Right lobe of liver (tissue), 6 donors: ENCODE results near the gene GCSAM. TPM values are rescaled to one million over a fixed set of nuclear protein-coding genes. Genes with fewer than 3 reads are reported as not detected.
A peak's percentile ranks its signal among the peaks of the same experiment; 100 is the strongest.

Experiments
- ATAC-seq, 4 donors: fragments of 200-7000 bp; cut with Tn5 transposase; one replicate each; pipeline ENCODE4 v1.9.1; 2020; ENCODE audit warnings: mild to moderate bottlenecking in 4 of 4, moderate library complexity in 4 of 4
- DNase-seq, 3 donors: peaks; one replicate each; pipeline ENCODE4 v3.0.0-alpha.2; 2020
- H3K27ac ChIP-seq, 3 donors: fragments of 200-600 bp; one replicate each; pipeline ENCODE4 v1.8.0; 2022
- H3K27me3 ChIP-seq, 2 donors: fragments of 200-600 bp; one replicate each; pipeline ENCODE4 v1.8.0; 2022
- H3K36me3 ChIP-seq, 4 donors: fragments of 200-600 bp; sonication (generic) in 1 of 4; one replicate each; pipeline versions ENCODE4 v1.5.1 to v1.8.0; 2017 to 2022; ENCODE audit warnings: control low read depth in 1 of 4
- H3K4me1 ChIP-seq, 4 donors: fragments of 200-600 bp; sonication (generic) in 1 of 4; one replicate each; pipeline versions ENCODE4 v1.5.1 to v1.8.0; 2017 to 2022; ENCODE audit warnings: control low read depth in 1 of 4
- H3K4me3 ChIP-seq, 3 donors: fragments of 200-600 bp; one replicate each; pipeline ENCODE4 v1.8.0; 2022
- H3K9me3 ChIP-seq, 4 donors: fragments of 200-600 bp; sonication (generic) in 1 of 4; one replicate each; pipeline versions ENCODE4 v1.5.1 to v1.8.0; 2017 to 2022; ENCODE audit warnings: control low read depth in 1 of 4
- POLR2A ChIP-seq: fragments of 450-650 bp; IDR thresholded peaks from one replicate; pipeline ENCODE4 v1.6.1; 2017; ENCODE audit warnings: antibody characterized with exemption, mild to moderate bottlenecking
- WGBS: methylation state at CpG from one replicate; pipeline ENCODE4 v1.1.6; 2018; ENCODE audit warnings: low coverage, low lambda C conversion rate; ENCODE audit not compliant: insufficient coverage; ENCODE audit errors: missing lambda C conversion rate; 5-methylcytosine and 5-hydroxymethylcytosine counted together
- intact Hi-C, 2 donors: fragments of 100-400 bp; cut with DNase I; formaldehyde crosslinking; loops; one replicate each; pipeline versions ENCODE4 v1.11.2 to v1.14.1; 2022
- total RNA-seq, 6 experiments: library from RNA; depleted of rRNA in 2 of 6; stranded (reverse); fragments of >200 nt in 2 of 6; fragmentation: NEBNext Ultra II Directional in 3 of 6; extraction: Animal tissue kit (Norgen Biotek cat#: 25700) in 3 of 6; gene quantifications; one replicate each; pipeline versions ENCODE4 v1.1.0 to v1.2.4, GENCODE V29; 2016 to 2023
- TF ChIP-seq, protein P1 (sequence below), 4 donors: fragments of 200-600 bp in 3 of 4; fragments of 450-650 bp in 1 of 4; IDR thresholded peaks; one replicate each; pipeline versions ENCODE4 v1.5.1 to v1.8.0; 2016 to 2022; ENCODE audit warnings: antibody characterized with exemption in 4 of 4, mild to moderate bottlenecking in 2 of 4
- donor health status: DM: no; HTN: yes; CAD: no.
- donor health status: DM: no; HTN: no; CAD: no.
- donor health status: DM: no; HTN: no; CAD: no.
- donor health status: DM: no; HTN: yes; CAD: no.
- donor health status: DM: no; HTN: yes; CAD: no.

The GCSAM gene
- total RNA-seq, 6 experiments from 2014 or later = 0.12 to 0.18 TPM; not detected in 4

DNA sequence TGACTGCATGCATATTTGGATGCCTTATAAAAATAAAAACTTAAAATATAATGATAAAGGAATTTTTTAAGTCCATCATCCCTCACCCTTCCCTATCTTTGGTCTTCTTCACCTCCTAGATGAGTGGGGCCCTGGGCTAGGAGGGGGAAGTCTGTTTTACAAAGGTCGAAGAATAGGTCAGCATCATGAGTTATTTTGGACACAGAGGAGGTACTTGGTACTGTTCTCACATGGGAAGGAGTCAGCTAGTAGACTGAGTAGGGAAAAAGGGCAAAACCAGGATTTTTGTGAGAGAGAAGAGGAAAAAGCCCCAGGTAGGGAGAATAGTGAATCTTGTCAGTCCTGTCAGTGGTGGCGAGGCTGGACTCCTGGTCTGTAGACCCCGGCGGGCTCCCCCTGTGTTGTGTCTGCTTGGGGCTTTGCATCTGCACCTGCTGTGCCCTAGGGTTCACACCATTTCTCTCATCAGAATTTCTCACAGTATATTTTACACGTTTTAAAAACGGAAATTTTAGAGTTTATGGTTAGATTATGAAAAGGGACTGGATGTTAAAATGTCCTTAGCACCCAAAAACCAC, 17.2 kb downstream of the GCSAM start:
- no peak for DNase-seq
- intact Hi-C loops = no loop called here
- 49% methylated on average over 6 of the region's 6 CpGs for WGBS
- no peaks in the 10 kb centered on the region for H3K27me3 ChIP-seq
- no peaks in the 10 kb centered on the region for H3K36me3 ChIP-seq
- H3K4me3 ChIP-seq = no peak overlapping the region
- TF ChIP-seq, protein P1, sequence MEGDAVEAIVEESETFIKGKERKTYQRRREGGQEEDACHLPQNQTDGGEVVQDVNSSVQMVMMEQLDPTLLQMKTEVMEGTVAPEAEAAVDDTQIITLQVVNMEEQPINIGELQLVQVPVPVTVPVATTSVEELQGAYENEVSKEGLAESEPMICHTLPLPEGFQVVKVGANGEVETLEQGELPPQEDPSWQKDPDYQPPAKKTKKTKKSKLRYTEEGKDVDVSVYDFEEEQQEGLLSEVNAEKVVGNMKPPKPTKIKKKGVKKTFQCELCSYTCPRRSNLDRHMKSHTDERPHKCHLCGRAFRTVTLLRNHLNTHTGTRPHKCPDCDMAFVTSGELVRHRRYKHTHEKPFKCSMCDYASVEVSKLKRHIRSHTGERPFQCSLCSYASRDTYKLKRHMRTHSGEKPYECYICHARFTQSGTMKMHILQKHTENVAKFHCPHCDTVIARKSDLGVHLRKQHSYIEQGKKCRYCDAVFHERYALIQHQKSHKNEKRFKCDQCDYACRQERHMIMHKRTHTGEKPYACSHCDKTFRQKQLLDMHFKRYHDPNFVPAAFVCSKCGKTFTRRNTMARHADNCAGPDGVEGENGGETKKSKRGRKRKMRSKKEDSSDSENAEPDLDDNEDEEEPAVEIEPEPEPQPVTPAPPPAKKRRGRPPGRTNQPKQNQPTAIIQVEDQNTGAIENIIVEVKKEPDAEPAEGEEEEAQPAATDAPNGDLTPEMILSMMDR (IDR thresholded peaks at IDR 0.05) = no peak
- TF ChIP-seq POLR2A = no peak
- ATAC-seq = no peak
- H3K9me3 ChIP-seq = peaks cover 0 to 4% (median 0%) of the 10 kb centered on the region in 4 donors
- peaks cover 0 to 5% (median 0%) of the 10 kb centered on the region in 4 donors for H3K4me1 ChIP-seq
- no peak overlapping the region for H3K27ac ChIP-seq

DNA sequence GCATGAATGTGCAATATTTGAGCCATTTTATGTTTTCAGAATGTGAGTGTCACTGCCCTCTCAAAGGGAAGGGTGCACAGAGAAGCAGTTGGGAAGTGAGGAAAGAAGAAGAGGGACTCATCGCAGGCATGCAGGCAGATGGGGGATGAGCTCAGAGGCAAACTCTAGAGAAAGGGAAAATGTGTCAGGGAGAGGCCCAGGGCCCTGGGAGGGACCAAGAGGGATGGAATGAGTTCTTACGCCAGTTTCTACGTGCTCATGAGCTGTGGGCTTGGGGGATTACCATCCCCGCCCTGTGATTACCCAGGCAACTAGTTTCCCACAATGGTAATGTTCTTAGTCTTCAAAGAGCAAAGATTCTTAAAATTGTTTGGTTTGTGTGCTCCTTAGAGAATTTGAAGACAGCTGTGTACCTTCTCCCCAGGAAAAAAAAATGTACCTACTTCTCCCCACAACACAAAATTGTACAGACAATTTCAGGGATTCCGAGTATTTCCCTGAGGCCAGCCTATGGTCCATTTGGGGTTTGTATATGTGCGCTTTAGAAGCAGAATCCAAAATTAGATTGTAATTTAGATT, 17.8 kb downstream of the GCSAM start:
- Histone ChIP-seq H3K27ac (no peak overlapping the region), H3K4me1 (peaks cover 0 to 5% (median 0%) of the 10 kb centered on the region in 4 donors), H3K9me3 (peaks cover 0 to 4% (median 0%) of the 10 kb centered on the region in 4 donors), H3K27me3 (no peaks in the 10 kb centered on the region), H3K4me3 (no peak overlapping the region), H3K36me3 (no peaks in the 10 kb centered on the region)
- no peak for DNase-seq
- no peak for ATAC-seq
- TF ChIP-seq, protein P1 (IDR thresholded peaks at IDR 0.05) = no peak
- TF ChIP-seq POLR2A = no peak
- 85% methylated on average over 6 of the region's 6 CpGs for WGBS
- intact Hi-C loops = no loop called here

DNA sequence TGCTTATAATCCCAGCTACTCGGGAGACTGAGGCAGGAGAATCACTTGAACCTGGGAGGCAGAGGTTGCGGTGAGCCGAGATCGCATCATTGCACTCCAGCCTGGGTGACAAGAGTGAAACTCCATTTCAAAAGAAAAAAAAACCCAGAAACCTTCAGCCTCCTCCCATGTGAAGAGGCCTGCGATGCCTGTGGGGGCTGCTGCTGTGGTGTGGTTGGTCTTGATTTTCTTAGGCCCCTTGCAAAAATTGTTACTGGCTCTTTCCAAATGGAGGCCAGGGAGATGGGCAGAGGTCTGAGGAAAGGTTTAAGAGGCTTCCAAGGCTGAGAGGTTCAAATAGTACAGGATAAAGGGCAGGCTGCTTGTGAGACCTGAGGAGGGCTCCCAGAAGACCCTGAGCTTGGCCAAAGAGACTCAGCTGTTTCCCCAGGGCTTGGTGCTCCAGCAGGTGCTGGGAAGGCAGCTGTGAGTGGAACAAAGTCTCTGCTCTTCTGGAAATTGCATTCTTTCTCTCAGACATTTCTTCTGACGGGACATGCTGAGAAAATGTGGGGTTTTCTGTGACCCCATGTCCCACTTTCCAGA, 18.4 kb downstream of the GCSAM start:
- H3K36me3 ChIP-seq = no peaks in the 10 kb centered on the region
- H3K27me3 ChIP-seq = no peaks in the 10 kb centered on the region
- ATAC-seq (no peak), DNase-seq (no peak)
- 78% methylated on average over 1 of the region's 6 CpGs for WGBS
- intact Hi-C loops = no loop called here
- peaks cover 0 to 5% (median 0%) of the 10 kb centered on the region in 4 donors for H3K4me1 ChIP-seq
- H3K9me3 ChIP-seq = peaks cover 0 to 4% (median 0%) of the 10 kb centered on the region in 4 donors
- H3K4me3 ChIP-seq = no peak overlapping the region
- TF ChIP-seq, protein P1 (IDR thresholded peaks at IDR 0.05) = no peak
- TF ChIP-seq POLR2A = no peak
- H3K27ac ChIP-seq = no peak overlapping the region

DNA sequence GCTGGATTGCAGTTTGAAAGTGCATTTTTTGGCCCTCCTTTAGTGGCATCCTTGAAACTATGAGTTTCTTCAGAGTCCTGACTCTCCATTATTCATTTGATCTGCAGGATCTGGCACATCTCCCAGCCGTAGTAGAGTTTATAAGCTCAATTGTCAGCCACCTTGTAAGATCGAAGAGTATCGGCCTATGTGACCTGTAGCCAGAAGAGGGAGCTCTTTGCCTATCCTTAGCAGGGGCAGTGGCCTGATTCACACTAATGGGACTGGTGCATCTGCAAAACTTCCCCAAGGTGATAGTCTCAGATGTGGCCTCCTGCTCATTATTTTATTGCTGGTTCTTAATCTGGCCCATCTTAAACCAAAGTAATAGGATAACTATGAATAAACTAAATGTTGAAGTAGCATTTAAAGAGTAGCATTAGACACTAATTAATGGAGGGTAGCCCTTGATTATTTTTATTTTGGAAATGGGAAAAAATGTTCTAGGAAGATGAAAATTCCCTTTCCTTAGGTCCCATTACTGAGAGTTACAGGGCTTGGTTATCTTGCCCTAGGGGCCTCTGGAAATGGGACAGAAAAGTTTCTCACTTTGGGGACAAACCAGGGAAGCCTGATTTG, 21.2 kb downstream of the GCSAM start:
- H3K36me3 ChIP-seq = no peaks in the 10 kb centered on the region
- intact Hi-C loops = no loop called here
- no peaks in the 10 kb centered on the region for H3K9me3 ChIP-seq
- 14% methylated on average over 3 of the region's 3 CpGs for WGBS
- H3K4me3 ChIP-seq = no peak overlapping the region
- peak in 1 of 3 donors; percentile 51 for DNase-seq
- H3K27ac ChIP-seq = no peak overlapping the region
- TF ChIP-seq POLR2A = no peak
- TF ChIP-seq, protein P1 (IDR thresholded peaks at IDR 0.05) = peak; percentile 51 to 75 (median 64)
- peak; percentile 90 to 97 (median 94) for ATAC-seq
- peaks cover 0 to 5% (median 0%) of the 10 kb centered on the region in 4 donors for H3K4me1 ChIP-seq
- H3K27me3 ChIP-seq = no peaks in the 10 kb centered on the region
